ENCODE data around the gene CYB561A3.

CYB561A3 gene

GRCh38 chr11:61368646-61369045 is 7.0 kb upstream of the CYB561A3 start:
- DNase-seq: no peak

GRCh38 chr11:61367406-61367805 is 5.7 kb upstream of the CYB561A3 start:
- DNase-seq: no peak

- DNase-seq: no peak
Observed at GRCh38 chr11:61364012-61364675, 2.5 kb upstream of the CYB561A3 start.

- DNase-seq: no peak
Observed at GRCh38 chr11:61362542-61362875, 827 bp upstream of the CYB561A3 start.

GRCh38 chr11:61361237-61361740 is 393 bp downstream of the CYB561A3 start:
- no peak for DNase-seq

GRCh38 chr11:61359516-61359915 is 2.2 kb downstream of the CYB561A3 start:
- DNase-seq: no peak

GRCh38 chr11:61358566-61358965 is 3.1 kb downstream of the CYB561A3 start:
- no peak for DNase-seq

GRCh38 chr11:61357894-61358239 is 3.8 kb downstream of the CYB561A3 start:
- DNase-seq: no peak

GRCh38 chr11:61357233-61357893 is 4.3 kb downstream of the CYB561A3 start:
- DNase-seq: no peak

- DNase-seq: no peak
Observed at GRCh38 chr11:61356706-61357105, 5.0 kb downstream of the CYB561A3 start.

GRCh38 chr11:61354208-61354607 is 7.5 kb downstream of the CYB561A3 start:
- no peak for DNase-seq

- DNase-seq: no peak
Observed at GRCh38 chr11:61353131-61354067, 8.3 kb downstream of the CYB561A3 start.

GRCh38 chr11:61352038-61352437 is 9.6 kb downstream of the CYB561A3 start:
- no peak for DNase-seq

- no peak for DNase-seq
Observed at GRCh38 chr11:61350803-61351202, 10.9 kb downstream of the CYB561A3 start.

GRCh38 chr11:61350336-61350735 is 11.3 kb downstream of the CYB561A3 start:
- no peak for DNase-seq

- DNase-seq: no peak
Observed at GRCh38 chr11:61349916-61350315, 11.8 kb downstream of the CYB561A3 start.

GRCh38 chr11:61349189-61349751 is 12.4 kb downstream of the CYB561A3 start:
- no peak for DNase-seq

GRCh38 chr11:61347916-61348461 is 13.7 kb downstream of the CYB561A3 start:
- DNase-seq: no peak

- no peak for DNase-seq
Observed at GRCh38 chr11:61345954-61346843, 15.5 kb downstream of the CYB561A3 start.

- DNase-seq: no peak
Observed at GRCh38 chr11:61345170-61345610, 16.5 kb downstream of the CYB561A3 start.

GRCh38 chr11:61343792-61344745 is 17.6 kb downstream of the CYB561A3 start:
- DNase-seq: no peak
